ENCODE data around the gene CEP70. TPM values are rescaled to one million over a fixed set of nuclear protein-coding genes. Genes with fewer than 3 reads are reported as not detected.

The CEP70 gene
- total and polyA plus RNA-seq, 2 donors (not counting 1 experiment from before 2014, with no cell fraction given): 1.00 to 9.6 TPM

- no peak overlapping the region for H2AFZ ChIP-seq (ENCODE audit: insufficient read depth, low read depth, low read length, poor library complexity, severe bottlenecking)
- DNase-seq (no peak), ATAC-seq (ENCODE audit: low read depth) (no peak)
- H3K9ac ChIP-seq (ENCODE audit: low read length): no peak overlapping the region
- intact Hi-C loops (cut with micrococcal nuclease): no loop called here
- whole genome bisulfite sequencing (ENCODE audit: insufficient coverage): 75% methylated on average over 1 of the region's 5 CpGs
- no peak overlapping the region for H3K4me3 Mint-ChIP-seq
- H3K79me2 ChIP-seq (ENCODE audit: control insufficient read depth, insufficient read depth, low read length): no peaks in the 10 kb centered on the region
- H3K4me1 Mint-ChIP-seq: peaks cover 1% of the 10 kb centered on the region
- H3K4me3 ChIP-seq (ENCODE audit: control extremely low read depth in 1 of 5, extremely low read depth in 1 of 5, insufficient read depth in 1 of 5, low read depth in 2 of 5, low read length in 4 of 5): no peak overlapping the region
- no peaks in the 10 kb centered on the region for H3K9me3 ChIP-seq (ENCODE audit: control extremely low read depth in 1 of 3, control insufficient read depth in 2 of 3, insufficient read depth in 1 of 3, low read length in 2 of 3)
- no peak overlapping the region for H3K4me2 ChIP-seq (replicated peaks; ENCODE audit: low read depth, low read length, poor library complexity, severe bottlenecking)
- H3K27ac Mint-ChIP-seq: no peak overlapping the region
- H3K4me1 ChIP-seq (ENCODE audit: control insufficient read depth in 2 of 2, insufficient read depth in 2 of 2, low read length in 2 of 2): peaks cover 1 to 2% of the 10 kb centered on the region in 2 donors
- no peak overlapping the region for H3K27ac ChIP-seq (ENCODE audit: low read length in 2 of 2)
- H3K9me3 Mint-ChIP-seq (ENCODE audit: insufficient read depth): no peaks in the 10 kb centered on the region
- ChIA-PET CTCF (interaction anchor here (13.4 kb wide), 1 partner anchor 329 kb away, joined by 461 read pairs; no protein-coding TSS in a partner anchor), POLR2A (no interaction called here)
- no peaks in the 10 kb centered on the region for H3K27me3 Mint-ChIP-seq
- no peaks in the 10 kb centered on the region for H3K36me3 ChIP-seq (replicated peaks in 1 of 2; ENCODE audit: control extremely low read depth in 1 of 2, control insufficient read depth in 1 of 2, extremely low read depth in 1 of 2, insufficient read depth in 2 of 2, low read length in 1 of 2)
- no peaks in the 10 kb centered on the region for H3K27me3 ChIP-seq (replicated peaks in 1 of 4; ENCODE audit: control extremely low read depth in 1 of 4, control insufficient read depth in 3 of 4, insufficient read depth in 4 of 4, low read length in 3 of 4)
- no peak for TF ChIP-seq CTCF (IDR thresholded peaks at IDR 0.05)
- no peak for TF ChIP-seq EZH2 (IDR thresholded peaks at IDR 0.05; ENCODE audit: borderline replicate concordance, insufficient read depth, low read depth, low read length, poor library complexity, severe bottlenecking)
- no peaks in the 10 kb centered on the region for H4K20me1 ChIP-seq (ENCODE audit: control insufficient read depth, insufficient read depth, low read length, poor library complexity, severe bottlenecking)
Measured at GRCh38 chr3:138588445-138588844, 5.6 kb downstream of the CEP70 start.

- TF ChIP-seq CTCF (IDR thresholded peaks at IDR 0.05) (no peak), EZH2 (IDR thresholded peaks at IDR 0.05; ENCODE audit: borderline replicate concordance, insufficient read depth, low read depth, low read length, poor library complexity, severe bottlenecking) (no peak)
- Mint-ChIP-seq H3K9me3 (ENCODE audit: insufficient read depth) (no peaks in the 10 kb centered on the region), H3K4me3 (no peak overlapping the region), H3K27me3 (no peaks in the 10 kb centered on the region), H3K27ac (no peak overlapping the region), H3K4me1 (no peaks in the 10 kb centered on the region)
- Histone ChIP-seq H3K4me3 (ENCODE audit: control extremely low read depth in 1 of 5, extremely low read depth in 1 of 5, insufficient read depth in 1 of 5, low read depth in 2 of 5, low read length in 4 of 5) (no peak overlapping the region), H3K9ac (ENCODE audit: low read length) (no peak overlapping the region), H4K20me1 (ENCODE audit: control insufficient read depth, insufficient read depth, low read length, poor library complexity, severe bottlenecking) (no peaks in the 10 kb centered on the region), H3K4me2 (replicated peaks; ENCODE audit: low read depth, low read length, poor library complexity, severe bottlenecking) (no peak overlapping the region), H2AFZ (ENCODE audit: insufficient read depth, low read depth, low read length, poor library complexity, severe bottlenecking) (no peak overlapping the region), H3K4me1 (ENCODE audit: control insufficient read depth in 2 of 2, insufficient read depth in 2 of 2, low read length in 2 of 2) (no peaks in the 10 kb centered on the region), H3K9me3 (ENCODE audit: control extremely low read depth in 1 of 3, control insufficient read depth in 2 of 3, insufficient read depth in 1 of 3, low read length in 2 of 3) (no peaks in the 10 kb centered on the region), H3K27me3 (replicated peaks in 1 of 4; ENCODE audit: control extremely low read depth in 1 of 4, control insufficient read depth in 3 of 4, insufficient read depth in 4 of 4, low read length in 3 of 4) (no peaks in the 10 kb centered on the region), H3K27ac (ENCODE audit: low read length in 2 of 2) (no peak overlapping the region), H3K79me2 (ENCODE audit: control insufficient read depth, insufficient read depth, low read length) (no peaks in the 10 kb centered on the region), H3K36me3 (replicated peaks in 1 of 2; ENCODE audit: control extremely low read depth in 1 of 2, control insufficient read depth in 1 of 2, extremely low read depth in 1 of 2, insufficient read depth in 2 of 2, low read length in 1 of 2) (no peaks in the 10 kb centered on the region)
- ATAC-seq (ENCODE audit: low read depth) (no peak), DNase-seq (no peak)
- POLR2A ChIA-PET: no interaction called here
- CTCF ChIA-PET: interaction anchor here (0.6 to 13.4 kb wide), 2 partner anchors 12 to 330 kb away, joined by 4 to 461 read pairs; no protein-coding TSS in a partner anchor
- no CpG with 5 or more reads among the region's 1 CpG for whole genome bisulfite sequencing (ENCODE audit: insufficient coverage)
- intact Hi-C loops (cut with micrococcal nuclease): no loop called here
Measured at GRCh38 chr3:138587374-138587773, 6.7 kb downstream of the CEP70 start.

Data from B cell (primary cell).